GM18526 (cell line): ENCODE data around the gene LAD1.

Experiments used
- POLR2A ChIP-seq: IDR thresholded peaks from 3 replicates; pipeline ENCODE4 v1.6.1; 2011; ENCODE audit not compliant: insufficient read length; ENCODE audit errors: extremely low read depth

LAD1 gene

DNA sequence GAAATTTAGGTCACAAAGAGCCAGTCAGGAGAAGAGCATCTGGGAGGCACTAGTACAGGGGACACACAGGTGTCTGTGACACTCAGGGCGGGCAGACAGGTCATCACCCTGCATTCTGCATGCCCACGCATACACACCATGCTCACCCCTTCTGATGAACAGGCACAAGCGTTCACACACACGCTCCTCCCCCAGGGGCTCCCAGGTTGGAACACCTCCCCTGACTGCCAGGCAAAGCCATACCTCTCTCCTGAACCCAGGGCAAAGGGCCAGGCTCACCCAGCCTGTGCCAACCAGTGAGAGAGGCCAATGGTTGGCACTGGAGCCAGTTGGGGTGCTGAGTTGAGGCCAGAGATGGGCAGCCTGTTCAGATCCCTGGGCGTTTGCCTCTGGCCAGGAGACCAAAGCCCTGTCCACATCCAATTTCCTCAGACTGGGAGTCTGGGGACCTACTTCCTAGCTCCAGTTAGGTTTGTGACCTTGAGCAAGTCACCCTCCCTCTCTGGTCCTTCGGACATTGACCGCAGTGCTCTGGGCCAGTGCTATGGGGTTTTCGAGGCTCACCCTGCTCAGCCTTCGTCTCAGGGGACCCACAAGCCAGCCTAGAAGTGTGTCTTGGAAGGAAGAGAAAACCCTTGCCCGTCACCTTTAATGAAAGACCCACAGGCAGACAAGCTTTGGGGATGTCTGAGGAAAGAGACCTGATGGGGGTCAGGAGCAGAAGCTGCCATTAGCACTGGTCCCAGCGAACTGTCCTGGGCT, 5.8 kb upstream of the LAD1 start:
- TF ChIP-seq POLR2A = no peak

DNA sequence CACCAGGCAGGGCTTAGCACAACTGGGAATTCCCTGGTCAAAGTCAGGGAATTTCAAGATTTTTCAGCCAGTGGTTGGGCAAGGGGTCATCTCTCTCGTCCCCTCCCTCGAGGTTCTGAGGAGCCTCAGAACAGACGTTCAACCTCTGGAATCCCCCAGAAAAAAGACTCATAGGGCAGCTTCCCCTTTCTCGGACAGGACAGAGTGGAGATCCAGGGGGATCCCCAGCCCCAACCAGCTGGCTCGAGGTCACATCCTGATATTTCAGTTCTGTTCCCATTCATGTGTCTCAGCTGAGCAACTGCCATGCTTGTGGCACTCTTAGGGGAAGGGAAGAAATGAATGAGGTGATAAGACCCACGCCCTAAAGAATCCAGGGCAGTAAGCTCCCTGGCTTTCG, 4.9 kb upstream of the LAD1 start:
- no peak for TF ChIP-seq POLR2A

DNA sequence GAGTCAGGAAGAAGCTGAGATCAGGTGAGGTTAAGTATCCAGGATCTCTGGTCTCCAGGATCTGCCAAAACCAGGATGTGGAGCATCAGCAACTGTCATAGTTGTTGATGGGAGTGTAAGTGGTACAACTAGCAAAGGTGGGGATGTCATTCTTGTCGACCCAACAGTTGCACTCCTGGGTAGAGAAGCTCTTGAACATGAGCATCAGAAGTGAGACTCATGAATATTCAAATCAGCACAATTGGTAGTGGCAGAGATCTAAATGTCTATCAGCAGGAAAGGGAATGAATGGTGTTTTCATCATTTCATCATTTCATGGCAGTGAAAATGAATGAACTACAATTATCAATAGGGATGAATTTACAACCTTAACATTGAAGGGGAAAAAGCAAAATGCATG, 4.2 kb upstream of the LAD1 start:
- no peak for TF ChIP-seq POLR2A

DNA sequence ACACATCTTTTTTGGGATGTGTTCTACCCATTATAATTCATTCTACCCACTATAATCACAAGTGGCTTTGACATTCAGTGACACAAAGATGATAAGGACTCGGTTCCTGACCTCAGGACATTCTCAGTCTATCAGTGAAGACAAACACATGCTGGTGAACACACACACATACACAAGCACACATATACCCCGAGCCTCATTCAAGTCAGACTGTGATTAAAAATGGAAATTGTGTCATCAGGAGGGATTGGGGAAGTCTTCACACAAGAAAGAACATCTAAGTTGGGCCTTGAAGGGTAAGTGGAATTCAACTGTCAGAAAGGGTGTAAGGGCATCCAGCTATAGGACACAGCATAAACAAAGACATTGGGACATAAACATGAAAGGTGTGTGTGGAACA, 2.6 kb upstream of the LAD1 start:
- no peak for TF ChIP-seq POLR2A

DNA sequence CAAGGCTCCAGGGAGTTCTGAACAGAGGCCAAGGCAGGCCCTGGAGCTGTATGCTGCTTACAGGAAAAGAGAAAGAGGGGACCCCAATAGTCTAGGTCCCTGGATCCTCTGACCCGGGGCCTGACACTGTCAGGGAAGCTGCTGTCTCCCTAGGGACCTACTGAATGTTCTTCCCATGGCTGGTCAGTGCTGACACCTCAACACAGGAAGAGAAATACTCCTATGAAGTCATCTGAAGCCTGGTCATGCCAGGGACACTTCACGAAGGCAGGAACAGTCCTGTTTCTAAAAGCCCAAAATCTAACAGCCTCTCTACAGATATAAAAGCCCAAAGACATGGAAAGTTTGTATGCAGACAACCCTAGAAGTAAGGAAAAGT, 1.7 kb upstream of the LAD1 start:
- TF ChIP-seq POLR2A = no peak

DNA sequence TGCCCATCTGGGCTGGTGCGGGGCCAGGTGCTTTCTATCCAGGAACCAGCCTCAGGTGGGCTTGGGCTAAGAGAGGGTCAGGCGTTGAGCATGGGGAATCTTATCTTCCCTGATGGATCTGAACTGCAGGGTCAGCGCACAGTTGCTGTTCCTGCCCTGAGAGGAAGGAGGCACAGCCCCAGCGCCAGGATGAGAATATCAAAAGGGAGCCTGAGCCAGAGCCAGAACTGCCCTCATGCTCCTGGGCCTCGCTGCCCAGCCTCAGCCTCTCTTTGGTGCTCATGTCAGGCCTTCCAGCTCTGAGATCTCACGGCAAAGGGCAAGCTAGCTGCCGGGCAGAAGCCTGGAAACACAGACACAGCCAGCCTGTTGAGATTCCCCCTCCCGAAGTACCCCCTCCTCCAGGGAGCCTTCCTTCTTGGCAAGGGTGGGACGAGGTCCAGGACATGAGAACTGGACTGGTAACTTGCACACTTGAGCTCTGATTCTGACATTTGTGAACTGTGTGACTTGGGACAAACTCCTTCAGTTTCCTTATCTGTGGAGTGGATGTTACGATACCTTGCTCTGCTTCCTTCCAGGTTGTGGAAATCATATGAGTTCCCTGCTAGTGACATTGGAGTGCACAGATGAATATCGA, 1.2 kb upstream of the LAD1 start:
- no peak for TF ChIP-seq POLR2A

DNA sequence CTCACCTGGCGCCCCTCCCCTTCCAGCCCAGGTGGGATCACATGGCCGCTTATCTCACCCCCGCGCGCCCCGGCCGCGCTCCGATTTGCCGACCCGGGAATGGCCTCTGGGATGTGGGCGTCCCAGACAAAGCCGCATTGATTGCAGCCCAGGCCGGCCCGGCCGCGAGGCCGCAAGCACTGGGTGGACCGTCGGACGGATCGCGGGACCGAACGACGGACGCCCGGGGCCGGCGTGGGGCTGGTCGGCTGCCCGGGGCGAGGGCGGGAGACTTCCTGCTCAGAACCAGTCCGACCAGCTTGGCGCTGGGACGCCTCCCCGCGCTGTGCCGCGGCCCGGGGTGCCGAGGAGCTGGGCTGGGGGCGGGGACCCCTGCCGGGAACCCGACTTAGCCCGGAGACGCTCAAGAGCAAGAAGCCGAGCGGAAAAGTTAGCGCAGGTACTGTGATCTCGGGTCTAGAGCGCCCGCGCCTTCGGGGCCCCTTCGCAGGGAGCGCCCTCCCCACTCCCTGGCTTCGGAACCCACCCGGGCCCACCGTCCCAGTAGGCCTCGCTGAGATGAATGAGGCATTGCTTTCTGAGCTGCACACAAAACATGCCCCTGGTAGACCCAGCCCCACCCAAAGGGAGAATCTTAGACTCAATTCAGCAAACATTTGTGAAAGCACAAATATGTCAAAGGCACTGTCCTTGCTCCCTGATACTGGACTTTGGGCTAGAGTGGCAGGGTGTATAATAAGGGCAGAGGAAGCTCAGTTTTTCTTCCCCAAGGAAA, 415 bp upstream of the LAD1 start:
- no peak for TF ChIP-seq POLR2A

DNA sequence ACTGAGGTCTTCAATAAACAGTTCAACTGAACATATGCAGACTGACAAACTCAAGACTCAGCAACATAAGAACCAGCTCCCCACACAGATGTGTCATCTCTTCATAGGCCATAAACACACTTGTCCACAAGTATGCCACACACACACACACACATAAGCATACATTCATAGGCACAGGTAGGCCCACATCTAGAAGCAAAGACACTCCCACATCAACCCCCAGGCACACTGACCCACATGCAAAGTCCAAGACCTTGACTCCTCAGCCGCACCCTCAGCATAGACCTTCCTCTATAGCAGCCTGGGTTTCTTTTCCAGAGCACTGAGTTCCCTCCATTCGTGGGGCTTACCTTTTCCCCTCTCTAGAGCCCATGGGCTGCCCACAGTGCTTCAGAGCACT, 1.4 kb downstream of the LAD1 start:
- TF ChIP-seq POLR2A = no peak

DNA sequence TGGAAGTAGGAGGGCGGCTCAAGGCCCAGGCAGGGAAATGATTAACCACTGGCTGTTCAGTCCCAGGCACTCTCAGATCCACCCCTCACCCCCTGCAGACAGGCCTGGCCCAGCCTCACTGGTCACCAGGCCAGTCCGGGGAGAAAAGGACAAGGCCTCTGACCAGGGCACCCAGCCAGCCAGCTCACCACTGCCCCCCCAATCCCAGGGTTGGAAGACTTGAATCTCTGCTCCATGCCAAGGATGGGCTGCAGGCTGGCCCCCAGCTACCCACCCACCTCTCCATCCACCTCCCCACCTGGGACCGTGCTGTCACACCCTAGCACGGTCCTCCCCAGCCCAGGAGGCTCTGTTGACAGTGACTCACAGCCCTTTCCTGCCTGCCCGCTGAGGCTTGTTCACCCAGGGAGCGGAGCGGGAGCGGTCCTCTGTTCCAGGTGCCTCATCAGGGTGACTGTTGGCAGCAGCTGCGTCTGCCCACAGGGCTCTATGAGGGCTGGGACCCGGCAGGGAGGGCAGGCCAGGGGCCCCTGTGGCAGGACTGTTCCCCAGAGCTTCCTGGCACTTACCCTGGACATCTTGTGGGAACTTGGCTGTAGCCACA, 2.2 kb downstream of the LAD1 start:
- no peak for TF ChIP-seq POLR2A

DNA sequence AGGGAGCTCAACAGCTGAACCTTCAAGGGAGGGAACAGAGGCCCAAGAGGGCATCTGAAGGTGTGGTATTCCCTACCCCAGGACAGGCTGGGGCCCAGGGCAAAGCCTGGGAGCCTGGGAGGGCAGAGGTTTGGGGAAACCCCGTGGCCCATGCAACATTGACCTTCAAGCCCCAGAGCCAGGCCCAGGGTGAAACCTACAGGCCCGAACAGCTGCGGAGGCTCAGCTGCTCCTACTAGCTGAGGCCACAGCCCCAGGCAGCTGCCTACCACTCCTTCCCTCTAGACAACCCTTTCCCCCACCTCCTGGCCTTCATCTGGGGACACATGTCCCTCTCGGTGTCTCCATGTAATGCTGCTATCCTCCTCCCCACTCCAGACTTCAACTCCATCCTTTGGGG, 3.2 kb downstream of the LAD1 start:
- TF ChIP-seq POLR2A = no peak

DNA sequence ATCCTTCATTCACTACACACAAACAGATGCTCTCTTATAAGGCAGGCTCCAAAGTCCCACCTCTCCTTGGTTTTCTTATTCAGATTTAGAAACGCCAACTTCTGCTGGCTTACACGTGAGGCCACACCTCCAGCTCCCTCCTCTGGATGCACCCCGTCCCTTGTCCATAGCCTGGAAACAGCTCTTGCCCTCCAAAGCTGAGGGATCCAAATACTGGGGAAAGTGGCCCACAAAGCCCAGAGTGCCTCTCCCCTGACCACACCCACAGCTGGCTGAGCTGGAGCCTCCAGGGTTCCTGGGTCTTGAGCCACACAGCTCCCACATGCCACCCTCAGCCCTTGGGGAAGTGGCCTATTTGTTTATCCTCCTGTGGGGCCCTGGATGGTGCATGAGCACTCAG, 4.5 kb downstream of the LAD1 start:
- no peak for TF ChIP-seq POLR2A

DNA sequence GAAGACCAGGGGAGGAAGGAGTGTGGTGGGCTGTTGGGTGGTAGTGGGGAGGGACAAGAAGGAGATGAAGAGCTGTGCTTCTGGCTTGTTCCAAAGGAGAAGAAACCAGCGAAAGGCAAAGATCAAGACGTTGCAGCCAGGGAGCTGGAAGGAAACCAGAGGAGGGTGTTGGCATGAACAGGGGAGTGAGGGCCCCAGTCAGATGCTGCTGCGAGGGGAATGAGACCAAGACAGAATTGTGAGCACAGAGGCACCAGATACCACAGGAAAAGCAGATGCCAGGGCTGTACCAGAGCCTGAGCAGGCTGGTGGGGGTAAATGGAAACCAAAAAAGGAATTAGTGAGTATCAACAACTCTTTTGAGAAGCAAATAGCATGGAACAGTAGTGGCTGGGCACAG, 6.0 kb downstream of the LAD1 start:
- TF ChIP-seq POLR2A = no peak

DNA sequence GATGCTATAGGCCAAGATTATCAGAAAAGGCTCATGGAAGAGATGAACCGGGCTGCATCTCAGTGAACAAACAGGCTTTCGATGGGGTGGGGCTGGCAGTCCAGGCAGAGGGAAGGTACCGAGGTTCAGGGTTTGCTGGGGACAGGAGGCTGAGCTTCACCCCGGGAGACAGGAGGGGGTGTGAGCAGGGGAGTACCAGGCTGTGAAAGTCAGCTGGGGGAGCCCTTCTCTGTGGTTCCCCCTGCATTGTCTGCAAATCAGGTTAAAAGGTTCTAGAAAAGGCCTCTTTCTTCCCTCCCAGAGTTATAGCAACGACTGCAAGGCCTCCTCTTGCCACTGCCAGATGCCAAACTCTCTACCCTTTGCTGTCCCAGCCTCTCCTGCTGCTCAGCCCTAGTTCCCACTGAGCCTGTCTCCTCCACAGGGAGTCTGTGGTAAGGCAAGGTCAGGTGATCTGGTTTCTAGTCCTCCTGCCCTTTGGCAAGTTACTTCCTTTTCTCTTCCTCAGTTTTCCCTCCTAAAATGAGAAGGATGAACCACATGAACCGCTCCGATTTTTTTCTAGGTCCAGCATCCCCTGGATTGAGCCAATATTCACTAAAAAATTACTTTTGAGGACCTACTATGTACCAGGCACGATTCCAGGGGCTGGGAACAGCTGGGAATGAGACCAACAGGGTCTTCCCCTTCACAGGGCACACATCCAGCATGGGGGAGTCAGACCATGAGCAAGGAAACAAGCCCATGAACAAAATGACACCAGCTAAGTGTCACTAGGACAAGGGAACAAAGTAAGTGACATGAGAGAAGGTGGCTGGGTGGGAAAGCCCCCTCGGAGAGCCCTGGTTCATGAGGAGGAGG, 7.2 kb downstream of the LAD1 start:
- no peak for TF ChIP-seq POLR2A

DNA sequence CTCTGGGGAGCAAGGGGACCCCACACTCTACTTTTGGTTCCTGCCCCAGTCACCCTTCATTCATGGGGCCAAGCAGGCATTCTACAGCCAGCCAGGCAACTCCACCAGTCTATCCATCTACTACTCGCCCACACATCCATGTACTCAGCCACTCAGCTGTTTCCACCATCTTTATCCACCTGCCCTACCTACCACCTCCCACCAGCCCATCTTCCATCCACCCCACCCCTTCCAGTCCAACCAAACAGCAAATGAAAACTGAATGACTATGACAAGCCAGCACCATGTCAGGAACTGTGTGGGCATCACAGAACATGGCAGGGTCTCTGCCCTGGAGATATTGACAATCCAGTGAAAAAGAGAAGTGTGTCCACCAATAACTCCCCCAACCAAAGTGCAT, 7.9 kb downstream of the LAD1 start:
- TF ChIP-seq POLR2A = no peak

DNA sequence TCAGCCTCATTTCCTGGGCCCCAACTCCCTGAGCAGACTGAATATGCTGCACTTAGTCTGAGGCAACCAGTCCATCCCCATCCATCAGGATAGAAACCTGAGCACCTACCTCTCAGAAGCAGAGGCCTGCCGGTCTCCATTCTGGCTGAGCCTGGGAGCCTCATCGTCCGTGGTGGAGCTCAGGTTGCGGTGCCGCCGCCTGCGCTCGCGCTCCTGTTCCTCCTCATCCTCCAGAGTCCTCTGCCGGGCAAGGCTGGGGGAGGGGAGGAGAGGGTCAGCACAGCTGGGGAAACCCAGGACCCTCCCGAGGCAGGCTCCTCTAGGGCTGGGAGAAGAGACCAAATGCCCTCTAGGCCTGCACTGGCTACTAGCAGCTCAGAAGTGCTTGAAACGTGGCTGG, 10.1 kb downstream of the LAD1 start:
- no peak for TF ChIP-seq POLR2A
